ENCODE results near the gene CCDC198.

Gene CCDC198

GRCh38 chr14:57492859-57493258 is 798 bp downstream of the CCDC198 start:
- no peak for TF ChIP-seq CTCF (IDR thresholded peaks at IDR 0.05; ENCODE audit: low read depth, low read length)
- in situ Hi-C loops (cut with HindIII; ENCODE audit: low sequenced_read_pairs), result no loop called here
- no peak overlapping the region for H3K4me3 ChIP-seq (ENCODE audit: low read depth, low read length)
- peak; percentile 63 for DNase-seq (ENCODE audit: low read depth, low spot score)

GRCh38 chr14:57491640-57492039 is 2.0 kb downstream of the CCDC198 start:
- no peak for TF ChIP-seq CTCF (IDR thresholded peaks at IDR 0.05; ENCODE audit: low read depth, low read length)
- in situ Hi-C loops (cut with HindIII; ENCODE audit: low sequenced_read_pairs), result no loop called here
- no peak overlapping the region for H3K4me3 ChIP-seq (ENCODE audit: low read depth, low read length)
- DNase-seq (ENCODE audit: low read depth, low spot score), result no peak

- peak; percentile 23 for DNase-seq (ENCODE audit: low read depth, low spot score)
- H3K4me3 ChIP-seq (ENCODE audit: low read depth, low read length), result no peak overlapping the region
- in situ Hi-C loops (cut with HindIII; ENCODE audit: low sequenced_read_pairs), result no loop called here
- TF ChIP-seq CTCF (IDR thresholded peaks at IDR 0.05; ENCODE audit: low read depth, low read length), result no peak
Observed at GRCh38 chr14:57487771-57488170, 5.9 kb downstream of the CCDC198 start.

GRCh38 chr14:57486767-57487379 is 6.8 kb downstream of the CCDC198 start:
- no peak overlapping the region for H3K4me3 ChIP-seq (ENCODE audit: low read depth, low read length)
- peak; percentile 77 for TF ChIP-seq CTCF (IDR thresholded peaks at IDR 0.05; ENCODE audit: low read depth, low read length)
- in situ Hi-C loops (cut with HindIII; ENCODE audit: low sequenced_read_pairs), result no loop called here
- DNase-seq (ENCODE audit: low read depth, low spot score), result peak; percentile 56

GRCh38 chr14:57485635-57486034 is 8.0 kb downstream of the CCDC198 start:
- in situ Hi-C loops (cut with HindIII; ENCODE audit: low sequenced_read_pairs), result no loop called here
- no peak for TF ChIP-seq CTCF (IDR thresholded peaks at IDR 0.05; ENCODE audit: low read depth, low read length)
- no peak for DNase-seq (ENCODE audit: low read depth, low spot score)
- no peak overlapping the region for H3K4me3 ChIP-seq (ENCODE audit: low read depth, low read length)

GRCh38 chr14:57482120-57482519 is 11.5 kb downstream of the CCDC198 start:
- no peak overlapping the region for H3K4me3 ChIP-seq (ENCODE audit: low read depth, low read length)
- no peak for TF ChIP-seq CTCF (IDR thresholded peaks at IDR 0.05; ENCODE audit: low read depth, low read length)
- DNase-seq (ENCODE audit: low read depth, low spot score), result no peak
- in situ Hi-C loops (cut with HindIII; ENCODE audit: low sequenced_read_pairs), result no loop called here
